HG03521 (cell line): ENCODE data around the gene TYMS.
A peak's percentile ranks its signal among the peaks of the same experiment; 100 is the strongest.

Experiments
- ATAC-seq: cut with Tn5 transposase; IDR thresholded peaks from one replicate; pipeline ENCODE4 v1.9.1; 2021; ENCODE audit warnings: mild to moderate bottlenecking, moderate library complexity; ENCODE audit not compliant: unreplicated experiment

TYMS gene

GRCh38 chr18:644395-645004, 13.0 kb upstream of the TYMS start:
- ATAC-seq = no peak

GRCh38 chr18:647304-647703, 10.1 kb upstream of the TYMS start:
- no peak for ATAC-seq

- no peak for ATAC-seq
Observed at GRCh38 chr18:649341-649740, 8.1 kb upstream of the TYMS start.

GRCh38 chr18:650428-650858, 7.0 kb upstream of the TYMS start:
- ATAC-seq = peak; percentile 96

- ATAC-seq = no peak
Observed at GRCh38 chr18:652131-652530, 5.3 kb upstream of the TYMS start.

GRCh38 chr18:653512-653911, 3.9 kb upstream of the TYMS start:
- no peak for ATAC-seq

- ATAC-seq = no peak
Observed at GRCh38 chr18:654601-655000, 2.9 kb upstream of the TYMS start.

- ATAC-seq = no peak
Observed at GRCh38 chr18:655445-655844, 2.0 kb upstream of the TYMS start.

- ATAC-seq = peak; percentile 49
Observed at GRCh38 chr18:658001-658946, 821 bp downstream of the TYMS start.

- no peak for ATAC-seq
Observed at GRCh38 chr18:658947-659533, 1.6 kb downstream of the TYMS start.

GRCh38 chr18:659597-659996, 2.1 kb downstream of the TYMS start:
- ATAC-seq = no peak

GRCh38 chr18:662197-662596, 4.7 kb downstream of the TYMS start:
- ATAC-seq = no peak

- ATAC-seq = no peak
Observed at GRCh38 chr18:666177-666576, 8.7 kb downstream of the TYMS start.

- no peak for ATAC-seq
Observed at GRCh38 chr18:666628-667027, 9.2 kb downstream of the TYMS start.

- ATAC-seq = no peak
Observed at GRCh38 chr18:668260-668659, 10.8 kb downstream of the TYMS start.

- ATAC-seq = no peak
Observed at GRCh38 chr18:669077-669476, 11.6 kb downstream of the TYMS start.

GRCh38 chr18:670522-670921, 13.1 kb downstream of the TYMS start:
- no peak for ATAC-seq

- ATAC-seq = no peak
Observed at GRCh38 chr18:671405-671804, 14.0 kb downstream of the TYMS start.

- no peak for ATAC-seq
Observed at GRCh38 chr18:673317-673716, 15.9 kb downstream of the TYMS start.

- no peak for ATAC-seq
Observed at GRCh38 chr18:673769-674168, 16.3 kb downstream of the TYMS start.

GRCh38 chr18:675307-675706, 17.9 kb downstream of the TYMS start:
- no peak for ATAC-seq

GRCh38 chr18:676069-676468, 18.6 kb downstream of the TYMS start:
- ATAC-seq = no peak
